NOMO-1 (cell line): ENCODE results near the gene RRAD.
"Not testable (repeated sequence)": the region's sequence is repeated elsewhere in the genome, so short reads cannot be mapped to it uniquely, and the experiment has no call there.

Experiments
- DNase-seq, 2 experiments: peaks; one replicate each; lab custom pipeline; 2025; ENCODE audit not compliant: unreplicated experiment in 2 of 2; lab: John Stamatoyannopoulos, UW

Gene RRAD

GRCh38 chr16:66935314-66936011 is 10.1 kb upstream of the RRAD start, which contains the start of gene CES2:
Gene CES2 (plus strand): TSS chr16:66935516. CDS start chr16:66935636, 120 bp downstream.
- DNase-seq, result no peak

GRCh38 chr16:66934839-66935313 is 9.5 kb upstream of the RRAD start:
- DNase-seq, result not testable (repeated sequence)

GRCh38 chr16:66934138-66934838 is 9.0 kb upstream of the RRAD start, which contains the start of gene CIAO2B:
Gene CIAO2B (minus strand): TSS chr16:66934402. CDS start chr16:66934364, 38 bp downstream.
- peak; percentile 69 to 70 for DNase-seq

DNA sequence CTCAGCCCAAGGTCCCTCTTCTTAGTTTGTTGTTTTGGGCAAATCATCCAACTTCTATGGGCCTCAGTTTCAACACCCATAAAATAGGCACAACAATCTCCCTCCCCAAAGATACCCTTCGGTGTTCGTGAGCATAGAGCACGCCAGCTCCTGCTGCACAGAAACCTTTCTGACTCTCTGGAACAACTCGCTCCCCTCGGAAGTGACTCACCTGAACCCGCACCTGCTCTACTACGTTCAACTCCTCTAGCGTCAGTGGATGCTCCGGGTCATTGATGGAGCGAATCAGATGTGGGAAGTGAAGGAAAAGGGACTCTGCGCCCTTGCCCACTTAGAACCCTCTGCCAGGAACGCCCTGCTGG is 8.4 kb upstream of the RRAD start:
- no peak for DNase-seq

DNA sequence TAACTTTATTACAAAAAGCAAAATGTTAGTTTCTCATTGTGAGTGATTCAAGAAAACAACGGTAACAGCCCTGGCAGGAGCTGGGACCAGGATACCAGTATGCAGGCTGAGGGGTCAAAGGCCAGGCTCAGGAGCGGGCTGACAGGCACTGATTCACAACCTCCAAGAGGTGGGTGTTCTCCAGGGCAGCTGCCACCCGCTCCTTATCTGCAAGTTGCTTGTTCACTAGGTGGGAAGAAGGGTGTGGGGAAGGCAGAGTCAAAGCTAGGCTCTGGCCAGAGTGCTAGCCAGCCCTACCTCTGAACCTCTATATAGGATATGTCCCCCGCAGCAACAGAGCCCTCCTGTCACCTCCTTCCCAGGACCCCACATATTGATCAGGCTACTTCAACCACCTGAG is 6.7 kb upstream of the RRAD start:
- no peak for DNase-seq

DNA sequence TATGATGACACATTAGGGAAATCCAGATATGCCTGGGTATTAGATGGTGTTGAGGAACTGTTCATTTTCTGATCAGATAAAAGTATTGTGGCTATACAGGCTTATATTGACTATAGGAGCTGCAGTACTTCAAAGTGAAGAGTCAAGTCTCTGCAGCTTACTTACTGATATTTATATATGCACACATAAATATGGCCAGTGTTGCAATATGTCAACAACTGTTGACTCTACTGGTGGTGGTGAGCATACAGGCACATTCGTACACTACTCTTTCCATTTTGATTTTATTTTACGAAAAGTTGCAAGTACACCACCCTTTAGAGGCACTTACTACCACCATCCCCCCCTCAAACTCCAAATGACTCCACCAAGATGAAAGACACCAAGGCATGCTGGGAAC is 6.3 kb upstream of the RRAD start:
- no peak for DNase-seq

GRCh38 chr16:66930189-66930588 is 4.9 kb upstream of the RRAD start:
- no peak for DNase-seq

DNA sequence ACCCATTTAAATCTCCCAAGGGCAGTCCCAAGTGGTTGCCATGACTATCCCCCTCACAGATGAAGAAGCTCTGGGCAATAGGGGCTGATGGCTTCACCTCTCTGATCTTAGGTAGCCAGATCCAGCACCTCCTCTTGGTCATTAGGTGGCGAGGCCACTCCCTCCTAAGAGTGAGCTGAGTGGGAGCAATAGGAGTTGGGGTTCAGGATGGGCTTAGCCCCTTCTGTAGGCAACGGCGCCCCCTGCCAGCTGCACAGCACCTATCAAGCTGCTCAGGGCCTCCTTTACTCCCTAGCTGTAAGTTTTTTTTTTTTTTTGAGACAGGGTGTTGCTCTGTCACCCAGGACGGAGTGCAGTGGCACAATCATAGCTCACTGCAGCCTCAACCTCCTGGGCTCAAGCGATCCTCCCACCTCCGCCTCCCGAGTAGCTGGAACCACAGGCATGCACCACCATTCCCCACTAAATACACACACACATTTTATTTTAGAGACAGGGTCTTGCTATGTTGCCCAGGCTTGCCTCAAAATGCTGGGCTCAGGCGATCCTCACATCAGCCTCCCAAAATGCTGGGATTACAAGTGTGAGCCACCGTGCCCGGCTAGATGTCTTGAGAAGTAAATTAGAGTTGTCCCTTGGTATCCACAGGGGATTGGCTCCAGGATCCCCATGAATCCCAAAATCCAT is 3.5 kb upstream of the RRAD start:
- DNase-seq, result no peak

DNA sequence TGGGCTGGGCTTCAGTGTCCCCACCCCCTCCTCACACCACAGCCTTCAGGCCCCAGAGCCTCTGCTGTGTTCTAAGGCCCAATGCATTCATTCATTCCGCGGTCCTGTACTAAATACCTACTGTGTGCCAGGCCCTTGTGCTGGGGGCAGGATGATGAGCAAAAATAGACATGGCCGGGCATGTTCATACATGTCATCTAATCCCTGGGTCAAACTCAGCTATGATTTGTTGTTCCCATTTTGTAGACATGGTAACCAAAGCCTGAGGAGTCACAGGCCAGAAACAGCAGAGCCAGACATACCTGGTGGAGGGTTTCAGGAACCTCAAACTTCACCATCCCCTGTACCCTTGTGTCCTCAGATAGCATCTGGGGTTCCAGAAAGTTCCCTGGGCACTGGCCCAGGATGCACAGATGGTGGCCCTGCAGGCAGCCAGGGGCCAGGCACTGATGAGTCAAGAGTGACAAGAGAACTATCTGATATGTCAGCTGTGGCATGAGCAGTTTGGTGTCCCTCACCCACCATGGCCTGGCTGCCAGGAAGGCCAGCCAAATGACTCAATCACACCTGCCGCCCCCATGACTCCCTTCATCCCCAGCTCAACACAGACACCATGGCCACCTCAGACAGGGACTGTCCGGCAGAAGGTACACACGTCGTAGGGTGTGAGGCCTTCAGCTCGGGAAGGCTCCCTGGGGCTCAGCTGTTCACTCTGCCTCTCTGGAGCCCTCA is 2.7 kb upstream of the RRAD start:
- DNase-seq, result no peak

- DNase-seq, result no peak
These were observed 1.7 kb upstream of the RRAD start for GRCh38 chr16:66926961-66927436.

DNA sequence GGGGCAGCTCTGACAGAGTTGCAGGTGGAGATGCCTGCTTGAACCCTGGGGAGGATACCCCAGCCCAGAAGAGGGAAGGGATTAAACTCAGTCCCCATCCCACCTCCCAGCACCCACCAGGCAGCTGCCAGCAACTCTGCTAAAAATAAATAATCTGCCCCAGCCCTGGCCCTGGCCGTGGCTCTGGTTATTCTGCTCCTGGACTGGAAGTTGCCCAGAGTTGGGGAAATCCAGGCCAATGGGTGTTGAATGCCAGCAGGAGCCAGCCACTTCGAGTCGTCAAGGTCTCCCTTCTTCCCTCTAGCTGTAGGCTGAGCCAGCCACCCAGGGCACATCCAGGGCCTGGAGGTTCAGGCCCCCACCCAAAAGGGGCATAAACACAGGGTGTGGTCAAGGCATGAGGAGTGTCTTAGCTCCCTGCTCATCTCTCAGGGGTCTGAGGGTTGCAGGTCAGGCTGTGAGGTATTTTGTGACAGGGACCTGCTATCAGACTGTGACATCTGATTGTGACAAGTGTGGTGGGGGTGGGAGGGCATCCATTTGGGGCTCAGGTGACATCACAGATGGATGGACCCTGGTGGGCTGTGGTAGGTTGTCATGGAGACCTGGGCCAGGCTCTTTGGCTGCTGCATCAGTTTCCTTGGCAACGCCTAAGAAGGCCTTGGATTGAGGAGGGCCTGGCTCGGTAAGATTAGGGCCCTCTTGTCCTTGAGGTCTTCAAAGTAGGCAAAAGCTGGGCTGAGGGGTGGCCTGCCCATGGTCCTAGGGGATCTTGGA is 1.0 kb upstream of the RRAD start:
- no peak for DNase-seq

GRCh38 chr16:66924527-66925321 is 611 bp downstream of the RRAD start:
- peak; percentile 7 to 25 for DNase-seq

DNA sequence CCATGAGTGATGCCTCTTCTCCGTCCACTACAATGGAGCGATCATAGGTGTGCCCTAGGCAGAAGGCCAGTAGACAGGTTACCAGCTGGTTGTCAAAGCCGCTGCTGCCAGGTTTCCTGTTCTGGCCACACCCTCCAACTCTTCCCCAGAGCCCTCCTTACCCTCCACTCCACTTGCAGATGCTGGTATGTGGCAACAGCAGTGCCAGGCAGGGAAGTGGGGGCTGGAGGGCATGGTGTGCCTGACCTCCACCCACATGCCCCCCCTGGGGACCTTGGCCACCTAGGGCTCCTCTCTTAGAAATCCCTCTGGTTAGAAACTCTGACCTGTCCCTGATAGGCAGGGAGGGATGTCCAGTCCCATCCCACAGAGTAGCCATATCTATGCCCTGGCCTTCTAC is 1.5 kb downstream of the RRAD start:
- DNase-seq, result no peak

- no peak for DNase-seq
These were observed 2.0 kb downstream of the RRAD start for GRCh38 chr16:66923247-66923731.

- no peak for DNase-seq
These were observed 3.4 kb downstream of the RRAD start for GRCh38 chr16:66921729-66922450.

GRCh38 chr16:66920924-66921680 is 4.2 kb downstream of the RRAD start:
- no peak for DNase-seq

- no peak for DNase-seq
These were observed 5.1 kb downstream of the RRAD start for GRCh38 chr16:66920299-66920590.
